Stomach (tissue), 4 donors: ENCODE measurements around the gene TLK2.
"Not testable (repeated sequence)": the region's sequence is repeated elsewhere in the genome, so short reads cannot be mapped to it uniquely, and the experiment has no call there.

Experiments used
- CTCF ChIP-seq, 7 experiments: fragments of 450-650 bp in 4 of 7; fragments of 200-600 bp in 3 of 7; sonication (generic) in 3 of 7; IDR thresholded peaks; one replicate each; pipeline ENCODE4 v1.5.1; 2016 to 2019; ENCODE audit warnings: antibody characterized with exemption in 7 of 7, control low read depth in 2 of 7, mild to moderate bottlenecking in 1 of 7
- EP300 ChIP-seq: sonication (generic); formaldehyde crosslinking; IDR thresholded peaks from one replicate; pipeline ENCODE4 v1.6.1; 2017; ENCODE audit warnings: antibody characterized with exemption
- POLR2A ChIP-seq, 4 donors: fragments of 450-650 bp; IDR thresholded peaks; one replicate each; pipeline ENCODE4 v1.6.1; 2016; ENCODE audit warnings: antibody characterized with exemption in 4 of 4, control low read depth in 2 of 4, mild to moderate bottlenecking in 1 of 4, moderate library complexity in 1 of 4
- POLR2AphosphoS5 ChIP-seq, 3 donors: sonication (generic); formaldehyde crosslinking; IDR thresholded peaks; one replicate each; pipeline ENCODE4 v1.6.1; 2016; ENCODE audit warnings: antibody characterized with exemption in 3 of 3

GRCh38 chr17:62452195-62452594 is 26.4 kb upstream of the TLK2 start:
- TF ChIP-seq CTCF (IDR thresholded peaks at IDR 0.05); POLR2AphosphoS5 (IDR thresholded peaks at IDR 0.05); POLR2A (IDR thresholded peaks at IDR 0.05); EP300: not testable (repeated sequence)
